Stimulated activated CD4-positive, alpha-beta T cell treated with anti-CD3 and anti-CD28 coated beads, Interleukin-1b, Interleukin-23, amount 100 ng/mL, for 1 hour (primary cell): ENCODE measurements around the gene NFYA.

Experiments used
- DNase-seq, 2 donors: peaks; one replicate each; pipeline ENCODE4 v3.0.0-alpha.2; 2020; ENCODE audit warnings: low read depth in 2 of 2

Gene NFYA

GRCh38 chr6:41072836-41073202, at the start of gene NFYA:
Gene NFYA, plus strand, starts transcription at chr6:41072974. Its CDS starts 6,116 bp downstream, at chr6:41079090.
- DNase-seq, result peak; percentile 99 to 100

GRCh38 chr6:41023114-41023513, 49.7 kb upstream of the NFYA start:
- no peak for DNase-seq

GRCh38 chr6:41025966-41026530, 46.7 kb upstream of the NFYA start:
- DNase-seq, result no peak

- DNase-seq, result no peak
Observed at GRCh38 chr6:41027241-41027640, 45.5 kb upstream of the NFYA start.

- DNase-seq, result peak; percentile 42 to 61
Observed at GRCh38 chr6:41027799-41028560, 44.8 kb upstream of the NFYA start.

- DNase-seq, result no peak
Observed at GRCh38 chr6:41028561-41029412, 44.0 kb upstream of the NFYA start.

GRCh38 chr6:41032830-41033229, 39.9 kb upstream of the NFYA start:
- DNase-seq, result no peak

GRCh38 chr6:41033776-41034175, 39.0 kb upstream of the NFYA start:
- DNase-seq, result no peak

GRCh38 chr6:41036186-41036585, 36.6 kb upstream of the NFYA start:
- DNase-seq, result no peak

GRCh38 chr6:41036601-41037000, 36.2 kb upstream of the NFYA start:
- DNase-seq, result no peak

- DNase-seq, result no peak
Observed at GRCh38 chr6:41037107-41037900, 35.5 kb upstream of the NFYA start.

- no peak for DNase-seq
Observed at GRCh38 chr6:41038205-41038604, 34.6 kb upstream of the NFYA start.

GRCh38 chr6:41039060-41039998, 33.4 kb upstream of the NFYA start, which contains the start of gene UNC5CL:
Gene UNC5CL, minus strand, starts transcription at chr6:41039221. Its CDS starts 4,147 bp downstream, at chr6:41035074.
- peak in 1 of 2 donors; percentile 32 for DNase-seq

GRCh38 chr6:41040101-41040939, 32.5 kb upstream of the NFYA start:
- no peak for DNase-seq

GRCh38 chr6:41040940-41041536, 31.7 kb upstream of the NFYA start:
- DNase-seq, result no peak

- DNase-seq, result no peak
Observed at GRCh38 chr6:41042226-41043055, 30.3 kb upstream of the NFYA start, which contains the start of gene TSPO2. Gene TSPO2, plus strand, starts transcription at chr6:41042467. Its CDS starts 519 bp downstream, at chr6:41042986.

GRCh38 chr6:41043151-41043550, 29.6 kb upstream of the NFYA start:
- DNase-seq, result no peak

GRCh38 chr6:41045664-41046063, 27.1 kb upstream of the NFYA start:
- DNase-seq, result no peak
